GM10266 (cell line): ENCODE measurements around the gene ORM2.

ENCODE experiments used
- DNase-seq: peaks from one replicate; pipeline ENCODE4 v3.0.0; 2012; ENCODE audit errors: extremely low spot score
- CTCF ChIP-seq: IDR thresholded peaks from 2 replicates; pipeline ENCODE4 v1.5.1; 2012; ENCODE audit warnings: mild to moderate bottlenecking, low read depth; ENCODE audit not compliant: control insufficient read depth, insufficient read depth; ENCODE audit errors: missing control alignments

ORM2 gene

GRCh38 chr9:114299286-114300152 is 30.1 kb upstream of the ORM2 start:
- DNase-seq: no peak
- no peak for TF ChIP-seq CTCF

DNA sequence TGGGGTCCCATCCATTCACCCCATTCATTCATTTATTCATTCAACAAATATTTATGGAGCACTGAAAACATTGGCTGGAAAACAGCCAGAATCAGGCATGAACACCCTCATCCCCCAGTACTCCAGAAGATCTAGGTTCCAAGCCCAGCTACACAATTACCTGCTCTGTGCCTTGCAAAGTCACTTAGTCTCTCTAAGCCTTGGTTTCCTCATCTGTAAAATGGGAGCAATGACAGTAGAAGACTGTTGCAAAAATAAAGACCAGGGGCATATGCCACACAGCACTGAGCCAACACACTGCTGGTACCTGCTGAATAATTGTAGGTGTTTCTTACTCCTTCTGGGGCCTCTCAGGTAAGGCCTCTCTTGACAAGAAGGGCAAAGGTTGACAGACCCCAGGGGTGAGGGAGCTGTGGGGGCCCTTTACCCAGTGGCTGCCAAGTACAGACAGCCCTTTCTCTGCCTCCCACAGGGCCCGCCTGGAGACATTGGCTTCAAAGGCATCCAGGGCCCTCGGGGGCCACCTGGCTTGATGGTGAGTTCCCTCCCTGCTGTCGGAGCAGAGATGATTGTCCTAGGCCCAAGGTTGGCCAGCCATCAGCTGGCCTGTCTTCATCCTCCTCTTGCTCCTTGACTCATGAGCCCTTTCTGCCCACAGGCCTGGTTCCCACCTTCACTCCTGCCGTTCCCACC is 29.4 kb upstream of the ORM2 start:
- no peak for DNase-seq
- TF ChIP-seq CTCF: no peak

- TF ChIP-seq CTCF: no peak
- DNase-seq: no peak
Observed at GRCh38 chr9:114300846-114301797, 28.5 kb upstream of the ORM2 start.

DNA sequence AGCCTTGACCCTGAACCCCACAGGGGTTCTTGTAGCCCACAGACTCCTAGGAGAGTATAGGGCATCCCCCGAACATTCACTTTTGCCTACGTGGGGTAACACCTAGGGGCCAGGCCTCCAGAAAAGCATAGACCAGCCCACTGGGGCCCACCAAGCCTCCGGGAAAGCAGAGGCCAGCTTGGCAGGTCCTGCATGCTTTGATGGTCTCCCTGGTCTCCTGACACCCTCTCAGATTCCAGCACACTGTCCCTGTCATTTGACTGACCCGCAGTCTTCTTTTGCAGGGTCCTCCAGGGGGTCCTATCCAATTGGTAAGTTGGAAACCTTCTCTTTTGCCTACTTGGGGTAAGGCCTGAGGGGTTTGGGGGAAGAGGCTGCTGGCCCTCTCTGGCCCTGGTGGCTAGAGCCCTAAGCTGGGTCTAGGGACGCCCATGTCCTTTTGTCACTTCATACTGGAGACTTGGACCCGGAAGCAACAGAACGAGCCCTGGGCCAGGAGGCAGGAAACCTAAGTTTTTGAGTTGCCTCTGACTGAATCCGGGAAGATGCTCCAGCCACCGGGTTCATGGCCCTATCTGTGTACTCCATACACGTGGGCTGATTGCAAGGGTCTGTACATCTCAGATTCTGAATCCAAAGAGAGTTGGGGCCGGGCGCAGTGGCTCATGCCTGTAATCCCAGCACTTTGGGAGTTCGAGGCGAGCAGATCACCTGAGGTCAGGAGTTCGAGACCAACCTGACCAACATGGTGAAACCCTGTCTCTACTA is 27.7 kb upstream of the ORM2 start:
- no peak for DNase-seq
- TF ChIP-seq CTCF: no peak

GRCh38 chr9:114302727-114303126 is 26.9 kb upstream of the ORM2 start:
- no peak for DNase-seq
- TF ChIP-seq CTCF: no peak

GRCh38 chr9:114303571-114303970 is 26.1 kb upstream of the ORM2 start:
- no peak for DNase-seq
- TF ChIP-seq CTCF: no peak
